NCI-H1930 (cell line): ENCODE measurements around the gene SSNA1.

Source experiments
- DNase-seq, 2 experiments: peaks; one replicate each; lab custom pipeline; 2025; lab: John Stamatoyannopoulos, UW

The SSNA1 gene

GRCh38 chr9:137152844-137153405 is 35.6 kb upstream of the SSNA1 start:
- DNase-seq = no peak

- peak in 1 of 2 experiments; percentile 14 for DNase-seq
Observed at GRCh38 chr9:137156567-137157375, 31.7 kb upstream of the SSNA1 start.

DNA sequence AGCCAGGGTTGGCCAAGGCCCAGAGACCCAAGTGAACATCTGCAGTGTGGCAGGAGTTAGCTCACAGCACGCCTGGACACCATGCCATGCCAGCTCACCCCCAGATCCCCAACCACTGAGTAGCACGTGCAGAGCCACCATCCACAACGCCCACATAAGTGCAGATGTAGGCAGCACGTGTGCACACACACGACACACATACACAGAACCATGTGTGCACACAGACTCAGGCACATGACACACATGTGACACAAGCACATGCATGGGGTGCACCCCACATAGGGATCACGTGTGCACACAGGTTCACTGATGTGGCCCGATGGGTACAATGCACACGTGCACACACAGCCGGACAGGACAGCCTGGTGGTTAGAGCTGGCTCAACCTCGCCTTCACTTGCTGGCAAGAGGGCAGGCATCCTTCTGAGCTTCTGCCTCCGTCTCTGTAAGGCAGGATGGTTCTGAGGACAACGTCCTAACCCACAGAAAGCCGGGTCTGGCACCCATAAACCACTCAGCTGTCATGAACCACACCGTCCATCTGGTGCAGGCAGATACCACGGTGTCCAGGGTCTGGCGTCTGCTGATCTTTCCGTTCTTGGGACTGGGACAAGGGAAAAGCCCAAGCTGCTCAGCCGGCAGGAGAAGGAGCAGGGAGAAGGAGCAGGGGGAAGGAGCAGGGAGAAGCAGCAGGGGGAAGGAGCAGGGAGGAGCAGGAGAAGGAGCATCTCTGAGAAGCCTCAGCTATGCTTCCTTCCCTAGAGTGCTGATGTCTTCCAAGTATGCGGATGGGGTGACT is 30.7 kb upstream of the SSNA1 start:
- no peak for DNase-seq

DNA sequence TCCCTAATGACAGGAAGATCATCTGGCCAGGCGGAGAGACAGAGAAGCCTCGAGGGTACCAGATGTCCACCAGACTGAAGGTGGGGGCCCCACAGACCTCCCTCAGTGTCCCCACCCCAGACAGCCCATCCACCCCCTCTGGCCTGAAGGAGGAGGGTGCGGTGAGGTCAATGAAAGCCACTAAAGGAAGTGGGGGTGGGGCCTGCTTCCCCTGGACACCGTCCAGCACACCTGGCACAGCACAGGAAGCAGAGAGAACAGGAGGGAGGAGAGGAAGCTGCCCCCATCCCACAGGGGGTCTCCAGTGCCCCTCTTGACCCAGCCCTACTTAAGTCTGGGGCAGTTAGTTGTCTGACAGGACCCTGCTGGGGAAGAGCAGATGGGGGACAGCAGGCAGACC is 29.9 kb upstream of the SSNA1 start:
- no peak for DNase-seq

DNA sequence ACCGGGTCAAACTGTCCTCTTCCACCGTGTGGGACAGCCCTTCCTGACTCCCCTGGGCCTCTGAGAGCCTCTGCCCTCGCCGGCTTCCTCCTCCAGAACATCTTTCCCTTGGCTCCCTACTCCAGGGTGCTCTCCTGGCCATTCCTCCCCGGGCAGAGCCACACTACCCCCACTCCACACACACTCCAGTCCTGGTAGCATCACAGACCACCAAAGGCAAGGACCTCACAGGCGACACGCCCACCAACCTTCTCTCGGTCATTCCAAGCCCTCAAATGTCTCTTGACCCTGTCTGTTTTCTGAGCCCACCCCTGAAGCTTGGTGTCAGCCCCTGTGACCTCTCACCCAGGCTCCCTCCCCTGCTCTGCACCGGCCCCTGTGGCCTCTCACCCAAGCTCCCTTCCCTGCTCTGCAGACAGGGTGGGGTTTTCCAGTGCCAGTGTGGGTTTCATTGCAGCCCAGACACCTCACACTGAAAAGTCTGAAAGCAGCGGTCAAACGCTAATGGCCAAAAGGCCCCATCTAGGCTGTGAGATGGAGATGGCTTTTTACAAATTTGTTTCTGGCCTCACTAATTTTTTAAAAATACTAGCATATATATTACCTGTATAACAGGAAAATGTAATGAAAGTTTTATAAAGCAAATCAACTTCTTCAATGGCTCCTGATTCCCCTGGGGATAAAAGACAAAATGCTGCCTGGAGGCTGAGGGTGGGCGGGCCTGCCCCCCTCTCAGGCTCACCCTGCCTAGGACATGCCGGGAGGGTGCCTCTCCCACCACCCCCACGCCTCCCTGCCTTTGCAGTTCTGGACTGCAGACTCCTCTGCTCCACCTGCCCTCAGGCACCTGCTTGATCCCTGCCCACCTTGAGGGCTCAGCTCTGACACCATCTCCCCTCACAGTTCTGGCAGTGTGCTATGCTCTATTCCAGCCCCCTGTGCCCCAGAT is 29.1 kb upstream of the SSNA1 start:
- DNase-seq = no peak

DNA sequence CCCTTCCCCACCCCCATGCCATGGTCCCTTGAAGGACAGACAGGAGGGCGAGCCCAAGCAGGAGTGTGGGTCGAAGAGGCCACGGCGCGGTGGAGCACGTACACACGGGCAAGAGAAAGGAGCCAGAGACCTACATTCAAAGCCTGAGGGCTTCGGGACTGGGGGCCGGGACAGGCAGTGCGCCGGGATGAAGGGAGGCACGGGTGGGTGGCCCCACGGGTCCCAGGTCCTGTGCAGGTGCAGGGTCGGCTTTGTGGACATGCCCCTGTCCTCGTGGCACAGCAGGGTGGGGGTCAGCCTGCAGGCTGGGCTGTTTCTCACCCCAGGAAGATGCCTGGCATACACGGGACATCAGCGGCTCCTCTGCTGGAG is 28.4 kb upstream of the SSNA1 start:
- no peak for DNase-seq

- DNase-seq = no peak
Observed at GRCh38 chr9:137160716-137161557, 27.5 kb upstream of the SSNA1 start.

DNA sequence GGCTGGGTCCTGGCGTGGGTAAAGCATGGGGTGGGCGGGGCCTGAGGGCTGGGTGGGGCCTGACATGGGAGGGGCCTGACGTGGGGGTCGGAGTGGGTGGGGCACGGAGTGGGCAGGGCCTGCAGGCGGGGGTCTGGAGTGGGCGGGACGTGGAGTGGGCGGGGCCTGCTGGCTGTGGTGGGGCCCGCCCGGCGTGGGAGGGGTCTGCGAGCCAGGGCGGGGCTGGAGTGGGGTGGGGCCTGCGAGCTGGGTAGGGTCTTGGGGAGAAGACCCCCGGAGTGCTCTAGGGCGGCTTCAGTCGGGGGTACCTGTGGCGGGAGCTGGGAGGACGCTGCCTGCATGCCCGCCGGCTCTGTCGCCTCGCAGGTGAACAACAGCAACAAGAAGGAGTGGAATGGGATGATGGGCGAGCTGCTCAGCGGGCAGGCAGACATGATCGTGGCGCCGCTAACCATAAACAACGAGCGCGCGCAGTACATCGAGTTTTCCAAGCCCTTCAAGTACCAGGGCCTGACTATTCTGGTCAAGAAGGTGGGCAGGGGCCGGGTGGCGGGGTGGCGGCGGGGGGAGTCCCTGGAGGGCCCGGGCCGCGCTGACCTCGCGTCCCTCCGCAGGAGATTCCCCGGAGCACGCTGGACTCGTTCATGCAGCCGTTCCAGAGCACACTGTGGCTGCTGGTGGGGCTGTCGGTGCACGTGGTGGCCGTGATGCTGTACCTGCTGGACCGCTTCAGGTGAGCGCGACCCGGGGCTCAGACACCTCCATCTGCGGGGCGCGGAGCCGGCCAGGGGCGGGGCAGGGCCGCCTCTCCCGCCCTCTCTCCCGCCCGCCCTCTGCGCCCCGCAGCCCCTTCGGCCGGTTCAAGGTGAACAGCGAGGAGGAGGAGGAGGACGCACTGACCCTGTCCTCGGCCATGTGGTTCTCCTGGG is 26.7 kb upstream of the SSNA1 start:
- peak in 1 of 2 experiments; percentile 55 for DNase-seq

DNA sequence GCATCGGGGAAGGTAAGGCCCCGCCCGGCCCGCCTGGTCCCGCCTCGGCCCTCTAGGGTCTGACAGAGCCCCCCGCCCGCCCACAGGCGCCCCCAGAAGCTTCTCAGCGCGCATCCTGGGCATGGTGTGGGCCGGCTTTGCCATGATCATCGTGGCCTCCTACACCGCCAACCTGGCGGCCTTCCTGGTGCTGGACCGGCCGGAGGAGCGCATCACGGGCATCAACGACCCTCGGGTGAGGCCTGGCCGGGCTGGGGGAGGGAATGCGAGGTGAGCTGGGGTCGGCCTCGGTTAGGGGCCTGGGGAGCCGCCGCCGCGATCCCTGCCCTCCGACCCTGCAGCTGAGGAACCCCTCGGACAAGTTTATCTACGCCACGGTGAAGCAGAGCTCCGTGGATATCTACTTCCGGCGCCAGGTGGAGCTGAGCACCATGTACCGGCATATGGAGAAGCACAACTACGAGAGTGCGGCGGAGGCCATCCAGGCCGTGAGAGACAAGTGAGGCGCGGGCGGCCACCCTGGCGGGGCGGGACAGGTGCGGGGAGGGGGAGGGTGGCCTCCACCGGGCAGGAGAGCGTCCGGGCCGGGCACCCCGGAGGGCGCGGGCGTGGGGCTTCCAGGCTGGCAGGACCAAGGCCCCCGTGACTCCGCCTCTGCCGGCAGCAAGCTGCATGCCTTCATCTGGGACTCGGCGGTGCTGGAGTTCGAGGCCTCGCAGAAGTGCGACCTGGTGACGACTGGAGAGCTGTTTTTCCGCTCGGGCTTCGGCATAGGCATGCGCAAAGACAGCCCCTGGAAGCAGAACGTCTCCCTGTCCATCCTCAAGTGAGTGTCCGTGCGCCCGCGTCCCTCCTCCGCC is 25.7 kb upstream of the SSNA1 start:
- DNase-seq = no peak

DNA sequence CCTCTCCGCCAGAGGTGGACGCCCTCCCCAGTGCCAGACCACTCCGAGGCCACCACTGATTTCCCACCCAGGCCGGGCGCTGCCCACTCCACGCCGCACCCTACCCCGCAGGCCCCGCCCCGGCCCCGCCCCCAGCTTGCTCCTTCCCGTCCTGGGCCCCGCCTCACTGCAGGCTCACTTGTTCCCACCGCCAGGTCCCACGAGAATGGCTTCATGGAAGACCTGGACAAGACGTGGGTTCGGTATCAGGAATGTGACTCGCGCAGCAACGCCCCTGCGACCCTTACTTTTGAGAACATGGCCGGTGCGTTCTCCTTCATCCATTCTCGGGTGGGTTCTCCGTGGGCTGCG is 25.1 kb upstream of the SSNA1 start:
- no peak for DNase-seq

- DNase-seq = no peak
Observed at GRCh38 chr9:137163805-137164204, 24.7 kb upstream of the SSNA1 start.

DNA sequence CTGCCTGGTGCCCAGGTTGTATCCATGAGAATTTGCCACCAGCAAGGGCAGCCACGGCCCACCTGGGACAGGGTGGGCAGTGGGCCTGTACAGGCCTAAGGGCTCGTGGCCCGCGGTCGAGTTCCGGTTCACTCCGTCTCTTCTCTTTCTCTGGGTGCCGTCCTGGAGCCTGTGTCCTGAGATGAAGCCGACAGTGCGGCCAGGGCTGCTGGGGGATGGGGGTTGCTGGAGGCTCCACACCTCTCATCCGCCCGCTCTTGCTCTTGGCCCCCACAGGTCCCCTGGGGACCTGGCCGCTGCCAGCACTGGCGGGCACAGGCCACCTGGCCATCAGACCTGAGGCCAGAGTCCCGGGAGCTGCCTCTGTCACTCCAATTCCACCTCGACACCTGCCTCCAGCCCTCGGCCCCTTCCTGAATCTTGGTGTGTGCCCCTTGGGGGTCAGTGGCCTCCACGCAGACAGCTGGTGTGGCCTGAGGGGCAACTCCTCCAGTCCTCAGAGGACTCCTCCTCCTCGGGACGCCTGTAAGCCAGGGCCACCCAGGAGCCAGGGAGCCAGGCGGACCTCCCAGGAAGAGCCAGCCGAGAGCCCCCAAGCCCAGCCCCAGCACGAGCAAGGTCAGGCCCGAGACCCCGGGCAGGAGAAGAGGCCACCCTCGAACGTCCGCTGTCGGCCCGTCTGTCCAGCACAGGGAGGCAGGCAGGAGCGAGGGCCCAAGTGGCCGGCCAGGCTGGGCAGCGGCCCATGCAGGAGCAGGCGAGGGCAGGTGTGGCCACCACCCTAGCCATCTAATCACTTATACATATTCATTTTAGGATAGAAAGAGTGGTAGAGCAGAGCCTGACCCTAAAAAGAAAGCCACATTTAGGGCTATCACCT is 23.9 kb upstream of the SSNA1 start:
- no peak for DNase-seq

- no peak for DNase-seq
Observed at GRCh38 chr9:137165250-137165836, 23.1 kb upstream of the SSNA1 start.

DNA sequence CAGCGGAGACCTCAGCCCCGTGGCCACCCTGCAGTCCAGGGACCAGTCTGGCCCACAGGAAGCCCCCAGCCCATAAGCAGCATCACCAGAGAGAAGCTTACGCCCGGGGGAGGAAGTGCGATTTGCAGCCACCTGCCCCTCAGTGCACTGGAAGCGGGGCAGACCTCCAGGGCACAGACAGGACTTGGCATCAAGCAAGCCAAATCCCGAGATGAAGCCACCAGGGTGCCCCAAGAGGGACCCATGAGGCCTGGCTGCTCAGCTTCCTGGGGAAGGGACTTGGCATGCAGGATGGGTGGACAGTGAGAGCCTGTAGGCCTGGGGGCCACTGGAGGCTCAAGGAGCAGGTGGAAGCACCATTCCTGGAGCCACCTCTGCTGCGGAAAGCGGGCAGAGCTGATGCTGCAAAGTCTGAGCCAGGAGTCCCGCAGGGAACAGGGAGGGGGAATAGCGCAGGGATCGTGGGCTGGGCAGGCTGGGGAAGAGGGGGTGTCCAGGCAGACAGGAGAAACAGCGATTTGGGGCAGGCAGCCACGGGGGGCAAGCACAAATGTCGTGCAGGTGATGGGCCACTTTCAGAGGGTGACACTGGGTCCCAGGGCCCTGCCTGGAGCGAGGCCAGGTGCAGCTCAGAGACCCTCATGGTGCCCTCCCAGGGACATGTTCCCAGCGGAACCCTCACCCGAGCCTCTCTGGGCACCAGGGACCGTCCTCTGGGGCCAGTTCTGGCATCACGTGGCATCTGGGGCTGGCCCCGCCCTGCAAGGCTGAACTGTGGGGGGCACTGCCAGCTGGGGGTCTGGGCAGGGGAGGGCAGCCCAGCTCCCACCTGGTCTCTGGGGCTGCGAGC is 21.9 kb upstream of the SSNA1 start:
- no peak for DNase-seq

DNA sequence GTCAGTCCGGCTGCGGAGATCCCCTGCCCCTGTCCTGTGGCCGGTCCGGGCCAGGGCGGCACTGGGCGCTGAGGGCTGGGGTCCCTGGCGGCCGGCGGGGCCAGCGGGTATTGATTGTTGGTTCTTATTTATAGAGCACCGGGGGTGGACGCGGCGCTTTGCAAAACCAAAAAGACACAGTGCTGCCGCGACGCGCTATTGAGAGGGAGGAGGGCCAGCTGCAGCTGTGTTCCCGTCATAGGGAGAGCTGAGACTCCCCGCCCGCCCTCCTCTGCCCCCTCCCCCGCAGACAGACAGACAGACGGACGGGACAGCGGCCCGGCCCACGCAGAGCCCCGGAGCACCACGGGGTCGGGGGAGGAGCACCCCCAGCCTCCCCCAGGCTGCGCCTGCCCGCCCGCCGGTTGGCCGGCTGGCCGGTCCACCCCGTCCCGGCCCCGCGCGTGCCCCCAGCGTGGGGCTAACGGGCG is 21.2 kb upstream of the SSNA1 start:
- DNase-seq = no peak

DNA sequence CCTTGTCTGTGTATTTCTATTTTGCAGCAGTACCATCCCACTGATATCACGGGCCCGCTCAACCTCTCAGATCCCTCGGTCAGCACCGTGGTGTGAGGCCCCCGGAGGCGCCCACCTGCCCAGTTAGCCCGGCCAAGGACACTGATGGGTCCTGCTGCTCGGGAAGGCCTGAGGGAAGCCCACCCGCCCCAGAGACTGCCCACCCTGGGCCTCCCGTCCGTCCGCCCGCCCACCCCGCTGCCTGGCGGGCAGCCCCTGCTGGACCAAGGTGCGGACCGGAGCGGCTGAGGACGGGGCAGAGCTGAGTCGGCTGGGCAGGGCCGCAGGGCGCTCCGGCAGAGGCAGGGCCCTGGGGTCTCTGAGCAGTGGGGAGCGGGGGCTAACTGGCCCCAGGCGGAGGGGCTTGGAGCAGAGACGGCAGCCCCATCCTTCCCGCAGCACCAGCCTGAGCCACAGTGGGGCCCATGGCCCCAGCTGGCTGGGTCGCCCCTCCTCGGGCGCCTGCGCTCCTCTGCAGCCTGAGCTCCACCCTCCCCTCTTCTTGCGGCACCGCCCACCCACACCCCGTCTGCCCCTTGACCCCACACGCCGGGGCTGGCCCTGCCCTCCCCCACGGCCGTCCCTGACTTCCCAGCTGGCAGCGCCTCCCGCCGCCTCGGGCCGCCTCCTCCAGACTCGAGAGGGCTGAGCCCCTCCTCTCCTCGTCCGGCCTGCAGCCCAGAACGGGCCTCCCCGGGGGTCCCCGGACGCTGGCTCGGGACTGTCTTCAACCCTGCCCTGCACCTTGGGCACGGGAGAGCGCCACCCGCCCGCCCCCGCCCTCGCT is 20.5 kb upstream of the SSNA1 start:
- DNase-seq = peak; percentile 58 to 63
